B cell (primary cell): ENCODE measurements around the gene PNLDC1.

Experiments
- EZH2 ChIP-seq: IDR thresholded peaks from 2 replicates; pipeline ENCODE4 v1.6.1; 2012; ENCODE audit warnings: borderline replicate concordance, low read depth, mild to moderate bottlenecking, moderate library complexity, low read length; ENCODE audit not compliant: insufficient read depth, poor library complexity, severe bottlenecking
- TF ChIP-seq, protein P1 (sequence below): fragments of 200-600 bp; IDR thresholded peaks from one replicate; pipeline ENCODE4 v1.8.0; 2022; ENCODE audit warnings: antibody characterized with exemption, mild to moderate bottlenecking

GRCh38 chr6:159759645-159760044 is 40.4 kb upstream of the PNLDC1 start:
- TF ChIP-seq, protein P1, sequence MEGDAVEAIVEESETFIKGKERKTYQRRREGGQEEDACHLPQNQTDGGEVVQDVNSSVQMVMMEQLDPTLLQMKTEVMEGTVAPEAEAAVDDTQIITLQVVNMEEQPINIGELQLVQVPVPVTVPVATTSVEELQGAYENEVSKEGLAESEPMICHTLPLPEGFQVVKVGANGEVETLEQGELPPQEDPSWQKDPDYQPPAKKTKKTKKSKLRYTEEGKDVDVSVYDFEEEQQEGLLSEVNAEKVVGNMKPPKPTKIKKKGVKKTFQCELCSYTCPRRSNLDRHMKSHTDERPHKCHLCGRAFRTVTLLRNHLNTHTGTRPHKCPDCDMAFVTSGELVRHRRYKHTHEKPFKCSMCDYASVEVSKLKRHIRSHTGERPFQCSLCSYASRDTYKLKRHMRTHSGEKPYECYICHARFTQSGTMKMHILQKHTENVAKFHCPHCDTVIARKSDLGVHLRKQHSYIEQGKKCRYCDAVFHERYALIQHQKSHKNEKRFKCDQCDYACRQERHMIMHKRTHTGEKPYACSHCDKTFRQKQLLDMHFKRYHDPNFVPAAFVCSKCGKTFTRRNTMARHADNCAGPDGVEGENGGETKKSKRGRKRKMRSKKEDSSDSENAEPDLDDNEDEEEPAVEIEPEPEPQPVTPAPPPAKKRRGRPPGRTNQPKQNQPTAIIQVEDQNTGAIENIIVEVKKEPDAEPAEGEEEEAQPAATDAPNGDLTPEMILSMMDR: no peak
- no peak for TF ChIP-seq EZH2
